Tibial artery (tissue), 4 donors: ENCODE data around the gene PLCH2.

Experiments used
- DNase-seq, 2 donors: peaks; one replicate each; pipeline ENCODE4 v3.0.0-alpha.2; 2019
- H3K27ac ChIP-seq, 2 donors: fragments of 200-600 bp; sonication (generic) in 1 of 2; 1 replicate in 1 of 2; 2 replicates in 1 of 2; pipeline ENCODE4 v1.5.1; 2018 to 2019; ENCODE audit warnings: mild to moderate bottlenecking in 1 of 2
- H3K27me3 ChIP-seq, 2 donors: fragments of 200-600 bp; sonication (generic) in 1 of 2; one replicate each; pipeline versions ENCODE4 v1.5.1 to v1.6.0; 2016 to 2019
- H3K36me3 ChIP-seq, 3 donors: fragments of 200-600 bp; sonication (generic) in 2 of 3; one replicate each; pipeline ENCODE4 v1.5.1; 2016 to 2019; ENCODE audit warnings: mild to moderate bottlenecking in 2 of 3
- H3K4me1 ChIP-seq, 4 donors: fragments of 200-600 bp; sonication (generic) in 2 of 4; 1 replicate in 3 of 4; 2 replicates in 1 of 4; pipeline ENCODE4 v1.5.1; 2016 to 2019
- H3K4me3 ChIP-seq, 2 donors: fragments of 200-600 bp; sonication (generic) in 1 of 2; 1 replicate in 1 of 2; 2 replicates in 1 of 2; pipeline ENCODE4 v1.5.1; 2018 to 2019; ENCODE audit warnings: mild to moderate bottlenecking in 2 of 2
- H3K9me3 ChIP-seq, 3 donors: fragments of 200-600 bp; sonication (generic) in 1 of 3; one replicate each; pipeline ENCODE4 v1.5.1; 2016 to 2019
- intact Hi-C: fragments of 100-400 bp; cut with DNase I; formaldehyde crosslinking; loops from one replicate; pipeline ENCODE4 v1.15.0; 2023; ENCODE audit warnings: low total_unique reads
- TF ChIP-seq, protein P1 (sequence below), 2 experiments: fragments of 200-600 bp in 1 of 2; fragments of 450-650 bp in 1 of 2; IDR thresholded peaks; one replicate each; pipeline ENCODE4 v1.5.1; 2017 to 2019; ENCODE audit warnings: antibody characterized with exemption in 2 of 2, mild to moderate bottlenecking in 1 of 2, moderate library complexity in 1 of 2

Gene PLCH2

DNA sequence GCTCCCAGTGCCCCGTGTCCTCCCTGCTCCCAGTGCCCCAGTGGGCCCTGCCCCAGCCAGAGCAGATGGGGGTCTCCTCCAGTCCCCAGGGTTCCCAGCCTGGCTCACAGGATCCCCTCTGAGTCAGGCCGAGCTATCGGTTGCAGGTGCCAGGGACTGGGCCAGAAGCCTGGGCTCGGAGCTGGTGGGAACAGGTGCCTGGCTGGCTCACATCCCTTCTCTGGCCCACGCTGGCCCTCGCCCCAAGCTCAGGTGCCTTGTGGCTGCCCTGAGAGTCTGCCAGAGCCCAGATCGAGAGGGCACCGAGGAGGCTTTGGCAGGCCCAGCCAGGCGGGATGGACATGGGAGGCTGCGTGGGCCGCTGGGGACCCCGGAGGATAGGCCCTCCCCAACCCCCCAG, 18.9 kb downstream of the PLCH2 start:
- DNase-seq: no peak
- no peaks in the 10 kb centered on the region for H3K9me3 ChIP-seq
- intact Hi-C loops: no loop called here
- H3K4me3 ChIP-seq: no peak overlapping the region
- no peaks in the 10 kb centered on the region for H3K36me3 ChIP-seq
- H3K4me1 ChIP-seq: no peaks in the 10 kb centered on the region
- TF ChIP-seq, protein P1, sequence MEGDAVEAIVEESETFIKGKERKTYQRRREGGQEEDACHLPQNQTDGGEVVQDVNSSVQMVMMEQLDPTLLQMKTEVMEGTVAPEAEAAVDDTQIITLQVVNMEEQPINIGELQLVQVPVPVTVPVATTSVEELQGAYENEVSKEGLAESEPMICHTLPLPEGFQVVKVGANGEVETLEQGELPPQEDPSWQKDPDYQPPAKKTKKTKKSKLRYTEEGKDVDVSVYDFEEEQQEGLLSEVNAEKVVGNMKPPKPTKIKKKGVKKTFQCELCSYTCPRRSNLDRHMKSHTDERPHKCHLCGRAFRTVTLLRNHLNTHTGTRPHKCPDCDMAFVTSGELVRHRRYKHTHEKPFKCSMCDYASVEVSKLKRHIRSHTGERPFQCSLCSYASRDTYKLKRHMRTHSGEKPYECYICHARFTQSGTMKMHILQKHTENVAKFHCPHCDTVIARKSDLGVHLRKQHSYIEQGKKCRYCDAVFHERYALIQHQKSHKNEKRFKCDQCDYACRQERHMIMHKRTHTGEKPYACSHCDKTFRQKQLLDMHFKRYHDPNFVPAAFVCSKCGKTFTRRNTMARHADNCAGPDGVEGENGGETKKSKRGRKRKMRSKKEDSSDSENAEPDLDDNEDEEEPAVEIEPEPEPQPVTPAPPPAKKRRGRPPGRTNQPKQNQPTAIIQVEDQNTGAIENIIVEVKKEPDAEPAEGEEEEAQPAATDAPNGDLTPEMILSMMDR (IDR thresholded peaks at IDR 0.05): no peak
- H3K27ac ChIP-seq: no peak overlapping the region
- peaks cover 0 to 83% of the 10 kb centered on the region in 2 donors for H3K27me3 ChIP-seq

DNA sequence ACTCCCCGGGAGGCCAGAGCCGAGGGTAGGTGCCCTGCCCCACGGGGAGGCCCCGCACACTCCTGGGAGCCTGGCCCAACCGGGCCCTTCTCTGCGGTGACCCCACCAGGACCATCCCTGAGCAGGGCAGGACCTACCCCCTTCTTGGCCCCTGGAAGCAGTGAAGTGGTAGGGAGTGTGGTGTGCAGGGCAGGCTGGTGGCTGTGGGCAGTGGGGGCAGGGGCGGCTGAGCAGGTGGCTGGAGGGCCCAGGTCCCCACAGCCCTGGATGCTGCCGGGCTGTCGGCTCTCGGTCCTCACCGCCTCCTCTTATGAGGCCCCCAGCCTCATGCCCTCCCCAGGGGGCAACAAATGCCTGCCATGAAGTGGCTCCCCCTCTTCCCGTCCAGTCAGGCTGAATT, 19.5 kb downstream of the PLCH2 start:
- no peak for DNase-seq
- no peaks in the 10 kb centered on the region for H3K4me1 ChIP-seq
- H3K36me3 ChIP-seq: no peaks in the 10 kb centered on the region
- H3K9me3 ChIP-seq: no peaks in the 10 kb centered on the region
- intact Hi-C loops: no loop called here
- TF ChIP-seq, protein P1 (IDR thresholded peaks at IDR 0.05): no peak
- peaks cover 0 to 83% of the 10 kb centered on the region in 2 donors for H3K27me3 ChIP-seq
- no peak overlapping the region for H3K4me3 ChIP-seq
- H3K27ac ChIP-seq: no peak overlapping the region

DNA sequence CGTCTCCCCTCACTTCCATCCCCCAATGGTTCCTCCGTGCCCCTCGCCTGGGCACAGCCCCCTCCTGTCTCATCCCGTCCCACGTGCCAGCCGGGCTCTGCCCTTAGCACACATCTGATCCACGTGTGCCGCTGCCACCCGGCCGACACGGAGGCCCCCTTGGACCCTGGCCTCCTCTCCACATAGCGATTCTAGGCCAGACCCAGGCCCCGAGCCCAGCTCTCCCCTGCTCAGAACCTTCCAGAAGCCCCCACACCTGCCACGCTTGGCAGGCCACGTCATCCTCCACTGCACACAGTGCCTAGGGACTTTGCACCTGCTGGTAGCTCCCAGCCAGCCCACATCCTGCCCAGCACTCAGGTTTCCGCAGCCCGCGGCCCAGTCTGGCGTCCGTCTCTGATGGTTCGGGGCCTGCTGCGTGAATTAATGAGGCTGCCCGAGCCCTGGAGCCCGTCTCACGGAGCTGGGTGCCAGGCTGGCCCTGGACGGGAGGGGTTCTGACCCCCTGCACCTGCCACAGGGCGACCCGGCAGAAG, 20.1 kb downstream of the PLCH2 start:
- no peaks in the 10 kb centered on the region for H3K4me1 ChIP-seq
- no peaks in the 10 kb centered on the region for H3K36me3 ChIP-seq
- no peaks in the 10 kb centered on the region for H3K9me3 ChIP-seq
- TF ChIP-seq, protein P1 (IDR thresholded peaks at IDR 0.05): no peak
- H3K4me3 ChIP-seq: no peak overlapping the region
- no peak overlapping the region for H3K27ac ChIP-seq
- H3K27me3 ChIP-seq: peaks cover 0 to 82% of the 10 kb centered on the region in 2 donors
- DNase-seq: no peak
- intact Hi-C loops: no loop called here

DNA sequence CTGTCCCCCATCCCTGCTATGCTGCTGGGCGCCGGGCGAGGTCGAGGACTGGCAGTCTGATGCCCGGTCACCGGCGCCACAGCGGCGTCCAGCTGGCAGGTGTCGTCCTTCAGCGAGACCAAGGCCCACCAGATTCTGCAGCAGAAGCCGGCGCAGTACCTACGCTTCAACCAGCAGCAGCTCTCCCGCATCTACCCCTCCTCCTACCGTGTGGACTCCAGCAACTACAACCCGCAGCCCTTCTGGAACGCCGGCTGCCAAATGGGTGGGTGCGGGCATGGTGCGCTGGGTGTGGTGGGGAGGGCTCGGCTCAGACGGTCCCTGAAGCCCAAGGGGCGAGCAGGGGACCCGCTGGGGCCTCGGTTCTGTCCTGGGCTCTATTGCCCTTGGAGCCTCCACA, 20.7 kb downstream of the PLCH2 start:
- intact Hi-C loops: no loop called here
- H3K27ac ChIP-seq: no peak overlapping the region
- no peak overlapping the region for H3K4me3 ChIP-seq
- no peaks in the 10 kb centered on the region for H3K4me1 ChIP-seq
- H3K27me3 ChIP-seq: peaks cover 0 to 83% of the 10 kb centered on the region in 2 donors
- H3K9me3 ChIP-seq: no peaks in the 10 kb centered on the region
- TF ChIP-seq, protein P1 (IDR thresholded peaks at IDR 0.05): no peak
- DNase-seq: no peak
- no peaks in the 10 kb centered on the region for H3K36me3 ChIP-seq

DNA sequence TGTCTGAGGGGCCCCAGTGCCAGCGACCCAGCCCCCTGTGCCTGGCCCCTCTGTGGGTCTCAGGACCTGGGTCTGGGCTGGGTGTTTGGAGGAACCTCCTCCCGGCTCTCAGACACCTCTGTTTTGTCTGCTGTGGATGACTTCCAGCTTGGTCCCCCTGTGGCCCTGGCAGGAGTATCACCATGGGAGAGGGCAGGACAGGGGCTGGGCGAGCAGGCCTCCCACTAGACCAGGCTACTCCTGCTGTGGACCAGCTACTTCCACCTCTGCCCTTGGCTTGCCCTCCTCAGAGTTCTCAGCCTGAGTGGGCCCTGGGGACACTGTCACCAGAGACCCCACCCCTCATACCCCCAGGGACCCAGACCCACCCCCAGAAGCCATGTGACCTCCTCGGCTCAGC, 21.8 kb downstream of the PLCH2 start:
- Histone ChIP-seq H3K9me3 (no peaks in the 10 kb centered on the region), H3K4me3 (no peak overlapping the region), H3K27me3 (peaks cover 0 to 83% of the 10 kb centered on the region in 2 donors), H3K27ac (no peak overlapping the region), H3K4me1 (no peaks in the 10 kb centered on the region), H3K36me3 (no peaks in the 10 kb centered on the region)
- intact Hi-C loops: no loop called here
- no peak for DNase-seq
- TF ChIP-seq, protein P1 (IDR thresholded peaks at IDR 0.05): no peak

DNA sequence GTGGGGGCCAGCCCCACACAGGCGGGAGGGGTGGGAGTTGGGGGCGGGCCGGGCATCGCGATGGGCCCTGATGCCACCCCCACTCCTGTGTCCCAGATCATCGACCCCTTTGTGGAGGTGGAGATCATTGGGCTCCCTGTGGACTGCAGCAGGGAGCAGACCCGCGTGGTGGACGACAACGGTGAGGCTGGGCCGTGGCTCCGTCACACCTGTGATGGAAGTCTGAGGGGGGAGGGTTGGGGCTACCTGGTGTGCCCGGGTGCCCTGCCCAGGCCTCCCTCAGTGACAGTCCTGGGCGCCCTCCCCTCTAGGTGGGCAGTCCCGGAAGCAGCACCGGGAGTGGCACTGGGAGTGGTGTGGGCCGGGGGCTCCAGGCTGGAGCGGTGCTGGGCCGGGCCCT, 22.6 kb downstream of the PLCH2 start:
- no peak for DNase-seq
- peaks cover 0 to 83% of the 10 kb centered on the region in 2 donors for H3K27me3 ChIP-seq
- intact Hi-C loops: no loop called here
- H3K4me1 ChIP-seq: no peaks in the 10 kb centered on the region
- TF ChIP-seq, protein P1 (IDR thresholded peaks at IDR 0.05): no peak
- H3K36me3 ChIP-seq: no peaks in the 10 kb centered on the region
- H3K9me3 ChIP-seq: no peaks in the 10 kb centered on the region
- H3K4me3 ChIP-seq: no peak overlapping the region
- H3K27ac ChIP-seq: no peak overlapping the region
